Transverse colon (tissue), 4 donors: ENCODE measurements around the gene ME1. TPM values are rescaled to one million over a fixed set of nuclear protein-coding genes. Genes with fewer than 3 reads are reported as not detected.

ENCODE experiments used
- DNase-seq: peaks from one replicate; pipeline ENCODE4 v3.0.0-alpha.2; 2019
- H3K27ac ChIP-seq, 4 donors: fragments of 200-600 bp; sonication (generic); 2 replicates each; pipeline ENCODE4 v1.5.1; 2016 to 2018; ENCODE audit warnings: inconsistent platforms in 4 of 4
- H3K27me3 ChIP-seq: fragments of 200-600 bp; sonication (generic); 2 replicates; pipeline ENCODE4 v1.5.1; 2017; ENCODE audit warnings: inconsistent platforms
- H3K36me3 ChIP-seq, 4 donors: fragments of 200-600 bp; sonication (generic); 2 replicates each; pipeline ENCODE4 v1.5.1; 2017 to 2019; ENCODE audit warnings: inconsistent platforms in 4 of 4
- H3K4me1 ChIP-seq, 4 donors: fragments of 200-600 bp; sonication (generic); 2 replicates each; pipeline ENCODE4 v1.5.1; 2017 to 2020; ENCODE audit warnings: inconsistent platforms in 4 of 4
- H3K4me3 ChIP-seq, 4 donors: fragments of 200-600 bp; sonication (generic); 1 replicate in 1 of 4; 2 replicates in 3 of 4; pipeline versions ENCODE4 v1.5.1 to v1.6.1; 2017 to 2019; ENCODE audit warnings: inconsistent platforms in 4 of 4
- H3K9me3 ChIP-seq, 2 donors: fragments of 200-600 bp; sonication (generic); 2 replicates each; pipeline ENCODE4 v1.5.1; 2017 to 2019; ENCODE audit warnings: inconsistent platforms in 2 of 2
- EP300 ChIP-seq: sonication (generic); formaldehyde crosslinking; IDR thresholded peaks from one replicate; pipeline ENCODE4 v1.6.1; 2017; ENCODE audit warnings: antibody characterized with exemption, low read depth
- POLR2A ChIP-seq: fragments of 450-650 bp; IDR thresholded peaks from one replicate; pipeline ENCODE4 v1.6.1; 2016; ENCODE audit warnings: antibody characterized with exemption, mild to moderate bottlenecking, moderate library complexity
- POLR2AphosphoS5 ChIP-seq, 3 donors: sonication (generic); formaldehyde crosslinking; IDR thresholded peaks; one replicate each; pipeline ENCODE4 v1.6.1; 2016; ENCODE audit warnings: antibody characterized with exemption in 3 of 3
- WGBS, 2 donors: methylation state at CpG; one replicate each; pipeline ENCODE4 v1.1.5; 2018; ENCODE audit warnings: low coverage in 1 of 2; 5-methylcytosine and 5-hydroxymethylcytosine counted together
- in situ Hi-C, 4 donors: fragments of 200-750 bp; cut with MboI; loops; one replicate each; pipeline versions ENCODE4 v1.15.0 to v1.15.1; 2017; ENCODE audit warnings: low sequenced_read_pairs in 3 of 4, low pct_ligation_motif_present in 1 of 4, low pct_unique_long_range_greater_than_20kb in 1 of 4
- intact Hi-C: fragments of 100-400 bp; cut with DNase I; formaldehyde crosslinking; loops from one replicate; pipeline ENCODE4 v1.15.1; 2023; ENCODE audit warnings: low total_unique reads
- total RNA-seq, 4 donors: library from RNA; depleted of rRNA; stranded (reverse); fragments of >200 nt; gene quantifications; one replicate each; pipeline ENCODE4 v1.1.0, GENCODE V29; 2016
- TF ChIP-seq, protein P1 (sequence below), 5 experiments: fragments of 200-600 bp in 3 of 5; fragments of 450-650 bp in 2 of 5; sonication (generic) in 3 of 5; IDR thresholded peaks; 1 replicate in 2 of 5; 2 replicates in 3 of 5; pipeline ENCODE4 v1.5.1; 2016 to 2017; ENCODE audit warnings: antibody characterized with exemption in 5 of 5, inconsistent platforms in 3 of 5, mild to moderate bottlenecking in 2 of 5, moderate library complexity in 1 of 5

The ME1 gene
- total RNA-seq, 4 donors from 2014 or later = 1.9 to 36.6 (median 6.0) TPM

DNA sequence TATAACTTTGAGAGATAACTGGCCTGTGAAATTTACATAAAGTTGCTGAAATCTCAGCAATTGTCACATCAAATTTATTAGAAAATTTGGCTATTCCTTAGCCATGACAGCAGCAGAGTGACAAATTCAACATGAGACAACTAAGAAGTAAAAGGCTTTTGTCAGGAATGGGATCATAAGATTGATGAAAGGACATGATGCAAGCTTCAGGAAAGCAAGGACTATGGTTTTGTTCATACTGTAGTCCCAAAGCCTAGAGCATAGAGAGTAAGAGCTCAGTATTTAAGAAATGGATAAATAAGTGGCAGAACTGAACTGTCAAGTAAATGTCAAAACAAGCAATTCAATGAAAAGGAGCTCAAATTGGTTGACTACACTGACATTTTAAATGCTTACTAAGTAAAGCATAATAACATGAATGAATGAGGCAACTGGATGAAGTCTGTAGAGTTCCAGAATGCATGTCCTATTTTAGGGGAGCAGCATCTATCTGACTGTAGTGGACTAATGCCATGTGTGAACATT, 250.4 kb downstream of the ME1 start:
- in situ Hi-C loops (loop anchor here in 1 of 4 donors (25.0 kb wide), 1 partner anchor 943 kb away; the partner anchor contains the start of gene IBTK), intact Hi-C loops (no loop called here)
- Histone ChIP-seq H3K27ac (no peak overlapping the region), H3K4me1 (peaks cover 0 to 5% (median 2%) of the 10 kb centered on the region in 4 donors), H3K27me3 (no peaks in the 10 kb centered on the region), H3K36me3 (peaks cover 0 to 42% (median 5%) of the 10 kb centered on the region in 4 donors), H3K4me3 (no peak overlapping the region), H3K9me3 (no peaks in the 10 kb centered on the region)
- no peak for DNase-seq
- TF ChIP-seq EP300 (no peak), POLR2A (no peak), POLR2AphosphoS5 (IDR thresholded peaks at IDR 0.05) (no peak)
- TF ChIP-seq, protein P1, sequence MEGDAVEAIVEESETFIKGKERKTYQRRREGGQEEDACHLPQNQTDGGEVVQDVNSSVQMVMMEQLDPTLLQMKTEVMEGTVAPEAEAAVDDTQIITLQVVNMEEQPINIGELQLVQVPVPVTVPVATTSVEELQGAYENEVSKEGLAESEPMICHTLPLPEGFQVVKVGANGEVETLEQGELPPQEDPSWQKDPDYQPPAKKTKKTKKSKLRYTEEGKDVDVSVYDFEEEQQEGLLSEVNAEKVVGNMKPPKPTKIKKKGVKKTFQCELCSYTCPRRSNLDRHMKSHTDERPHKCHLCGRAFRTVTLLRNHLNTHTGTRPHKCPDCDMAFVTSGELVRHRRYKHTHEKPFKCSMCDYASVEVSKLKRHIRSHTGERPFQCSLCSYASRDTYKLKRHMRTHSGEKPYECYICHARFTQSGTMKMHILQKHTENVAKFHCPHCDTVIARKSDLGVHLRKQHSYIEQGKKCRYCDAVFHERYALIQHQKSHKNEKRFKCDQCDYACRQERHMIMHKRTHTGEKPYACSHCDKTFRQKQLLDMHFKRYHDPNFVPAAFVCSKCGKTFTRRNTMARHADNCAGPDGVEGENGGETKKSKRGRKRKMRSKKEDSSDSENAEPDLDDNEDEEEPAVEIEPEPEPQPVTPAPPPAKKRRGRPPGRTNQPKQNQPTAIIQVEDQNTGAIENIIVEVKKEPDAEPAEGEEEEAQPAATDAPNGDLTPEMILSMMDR (IDR thresholded peaks at IDR 0.05) = no peak

DNA sequence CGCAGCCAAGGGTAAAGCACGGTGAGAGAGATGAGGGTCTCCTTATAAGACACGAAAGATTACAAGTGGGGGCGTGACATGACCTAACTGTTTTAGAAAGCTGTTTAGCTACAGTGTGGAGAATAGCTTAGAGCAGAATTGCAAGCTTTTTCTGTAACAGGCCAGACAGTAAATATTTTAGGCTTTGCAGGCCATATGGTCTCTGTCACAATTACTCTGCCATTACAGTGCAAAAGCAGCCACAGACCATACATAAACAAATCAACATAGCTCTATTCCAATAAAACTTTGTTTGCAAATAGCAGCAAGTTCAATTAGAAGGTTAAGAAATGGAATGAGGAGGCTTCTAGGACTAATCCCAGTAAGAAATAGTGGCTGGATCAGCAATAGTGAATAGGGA, 254.6 kb downstream of the ME1 start:
- H3K9me3 ChIP-seq = no peaks in the 10 kb centered on the region
- H3K27me3 ChIP-seq = no peaks in the 10 kb centered on the region
- in situ Hi-C loops = loop anchor here in 1 of 4 donors (25.0 kb wide), 1 partner anchor 939 kb away; the partner anchor contains the start of gene IBTK
- WGBS, 2 donors = 68 to 85% methylated on average over 3 to 4 of the region's 4 CpGs
- H3K36me3 ChIP-seq = peaks cover 0 to 68% (median 8%) of the 10 kb centered on the region in 4 donors
- no peak for DNase-seq
- no peak overlapping the region for H3K27ac ChIP-seq
- intact Hi-C loops = no loop called here
- H3K4me3 ChIP-seq = no peak overlapping the region
- TF ChIP-seq POLR2AphosphoS5 (IDR thresholded peaks at IDR 0.05) = no peak
- TF ChIP-seq, protein P1 (IDR thresholded peaks at IDR 0.05) = no peak
- TF ChIP-seq EP300 = no peak
- TF ChIP-seq POLR2A = no peak
- H3K4me1 ChIP-seq = peaks cover 0 to 5% (median 2%) of the 10 kb centered on the region in 4 donors

DNA sequence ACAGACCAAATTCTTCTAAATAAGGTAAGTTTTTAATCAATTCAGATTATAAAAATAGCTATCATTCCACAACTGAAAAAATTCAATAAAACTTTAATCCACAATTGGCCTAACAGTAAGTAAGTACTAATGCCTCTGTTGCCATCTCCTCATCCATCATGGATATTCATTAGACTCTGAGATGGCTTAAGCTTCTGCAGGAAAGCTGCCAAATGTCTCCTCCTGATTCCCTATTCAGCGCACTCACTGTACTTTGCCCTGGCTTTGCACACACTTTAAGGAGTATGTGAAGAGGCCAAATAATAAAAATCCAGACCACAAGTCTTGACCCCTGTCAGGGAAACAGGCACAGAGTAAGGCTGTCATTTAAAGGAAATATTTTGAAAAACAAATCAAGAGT, 261.3 kb downstream of the ME1 start:
- in situ Hi-C loops = no loop called here
- Histone ChIP-seq H3K36me3 (peaks cover 0 to 95% (median 37%) of the 10 kb centered on the region in 4 donors), H3K4me3 (no peak overlapping the region), H3K4me1 (no peaks in the 10 kb centered on the region), H3K9me3 (no peaks in the 10 kb centered on the region), H3K27me3 (no peaks in the 10 kb centered on the region), H3K27ac (no peak overlapping the region)
- no peak for TF ChIP-seq POLR2A
- TF ChIP-seq, protein P1 (IDR thresholded peaks at IDR 0.05) = no peak
- no peak for TF ChIP-seq EP300
- no peak for TF ChIP-seq POLR2AphosphoS5 (IDR thresholded peaks at IDR 0.05)
- DNase-seq = no peak
- intact Hi-C loops = no loop called here
- 57 to 59% methylated on average over 1 of the region's 1 CpG for WGBS, 2 donors

DNA sequence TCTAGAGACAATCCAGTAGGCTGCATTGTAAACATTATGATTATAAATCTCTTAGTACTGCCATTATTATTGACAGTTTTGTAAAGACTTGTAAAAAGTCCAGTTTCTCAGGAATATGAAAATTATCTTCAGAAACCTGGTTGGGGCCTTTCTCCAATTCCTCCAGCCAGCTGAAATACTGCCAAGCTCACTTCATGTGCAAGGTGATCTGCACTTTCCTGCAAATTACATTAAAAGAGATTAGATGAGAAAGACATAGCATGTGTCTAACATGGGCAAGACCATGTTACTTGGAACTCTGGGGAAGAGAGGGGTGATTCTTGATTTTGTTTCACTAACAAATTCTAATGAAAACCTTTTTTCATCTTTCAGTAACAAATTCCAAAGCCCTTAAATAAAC, 261.7 kb downstream of the ME1 start:
- DNase-seq = no peak
- Histone ChIP-seq H3K27me3 (no peaks in the 10 kb centered on the region), H3K4me1 (no peaks in the 10 kb centered on the region), H3K9me3 (no peaks in the 10 kb centered on the region), H3K4me3 (no peak overlapping the region), H3K36me3 (peaks cover 0 to 95% (median 40%) of the 10 kb centered on the region in 4 donors), H3K27ac (no peak overlapping the region)
- TF ChIP-seq POLR2A (no peak), EP300 (no peak), POLR2AphosphoS5 (IDR thresholded peaks at IDR 0.05) (no peak)
- TF ChIP-seq, protein P1 (IDR thresholded peaks at IDR 0.05) = no peak
- intact Hi-C loops = no loop called here
- in situ Hi-C loops = no loop called here
